GM23338 (cell line): ENCODE results near the gene RAB44. TPM values are rescaled to one million over a fixed set of nuclear protein-coding genes. Genes with fewer than 3 reads are reported as not detected.
A peak's percentile ranks its signal among the peaks of the same experiment; 100 is the strongest.

Source experiments
- ATAC-seq: fragments of 200-7000 bp; cut with Tn5 transposase; 3 replicates; pipeline ENCODE4 v1.9.1; 2020
- DNase-seq: peaks from one replicate; pipeline ENCODE4 v3.0.0-alpha.2; 2015; ENCODE audit warnings: low spot score
- H2AFZ ChIP-seq: fragments of 200-600 bp; sonication (generic); 2 replicates; pipeline ENCODE4 v1.8.0; 2016; ENCODE audit warnings: antibody characterized with exemption, mild to moderate bottlenecking, moderate library complexity
- H3F3A ChIP-seq: fragments of 200-600 bp; sonication (generic); replicated peaks from 2 replicates; pipeline ENCODE4 v1.8.0; 2017; ENCODE audit warnings: antibody characterized with exemption, mixed run types, low read depth
- H3K27ac ChIP-seq: fragments of 200-600 bp; sonication (generic); 2 replicates; pipeline ENCODE4 v1.6.1; 2016; ENCODE audit warnings: low read depth
- H3K27me3 ChIP-seq: fragments of 200-600 bp; sonication (generic); 2 replicates; pipeline ENCODE4 v1.8.0; 2016; ENCODE audit warnings: mild to moderate bottlenecking, mixed run types, moderate library complexity; ENCODE audit not compliant: insufficient read depth
- H3K36me3 ChIP-seq: fragments of 200-600 bp; sonication (generic); 2 replicates; pipeline ENCODE4 v1.8.0; 2016; ENCODE audit warnings: mild to moderate bottlenecking; ENCODE audit not compliant: insufficient read depth
- H3K4me1 ChIP-seq: fragments of 200-600 bp; sonication (generic); 2 replicates; pipeline ENCODE4 v1.8.0; 2016; ENCODE audit warnings: mild to moderate bottlenecking, moderate library complexity; ENCODE audit not compliant: insufficient read depth
- H3K4me2 ChIP-seq: fragments of 200-600 bp; sonication (generic); 2 replicates; pipeline ENCODE4 v1.7.1; 2017; ENCODE audit warnings: mixed run types
- H3K4me3 ChIP-seq: fragments of 200-600 bp; sonication (generic); 2 replicates; pipeline ENCODE4 v1.6.1; 2016; ENCODE audit warnings: mixed run types
- H3K79me2 ChIP-seq: fragments of 200-600 bp; sonication (generic); replicated peaks from 2 replicates; pipeline ENCODE4 v1.8.0; 2017; ENCODE audit warnings: mild to moderate bottlenecking; ENCODE audit not compliant: insufficient read depth
- H3K9me2 ChIP-seq: fragments of 200-600 bp; sonication (generic); 2 replicates; pipeline ENCODE4 v1.8.0; 2017; ENCODE audit not compliant: insufficient read depth
- H4K20me1 ChIP-seq: fragments of 200-600 bp; sonication (generic); replicated peaks from 2 replicates; pipeline ENCODE4 v1.8.0; 2017; ENCODE audit warnings: mild to moderate bottlenecking; ENCODE audit not compliant: insufficient read depth
- H3K27ac Mint-ChIP-seq: 2 replicates; pipeline ENCODE4 v1.8.0; 2020; ENCODE audit warnings: inconsistent platforms, mild to moderate bottlenecking, moderate library complexity, mixed read lengths
- H3K27me3 Mint-ChIP-seq: 3 replicates; pipeline ENCODE4 v1.8.0; 2022; ENCODE audit warnings: low read depth, mild to moderate bottlenecking, moderate library complexity, mixed read lengths, inconsistent platforms; ENCODE audit not compliant: insufficient read depth, poor library complexity
- H3K36me3 Mint-ChIP-seq: 3 replicates; pipeline ENCODE4 v1.8.0; 2021; ENCODE audit warnings: low read depth, mild to moderate bottlenecking, inconsistent platforms, moderate library complexity, mixed read lengths
- H3K4me1 Mint-ChIP-seq: 3 replicates; pipeline ENCODE4 v1.8.0; 2020; ENCODE audit warnings: mild to moderate bottlenecking, inconsistent platforms, mixed read lengths
- H3K4me3 Mint-ChIP-seq: 3 replicates; pipeline ENCODE4 v1.8.0; 2021; ENCODE audit warnings: moderate library complexity, mild to moderate bottlenecking, inconsistent platforms, mixed read lengths
- H3K9me3 Mint-ChIP-seq: 3 replicates; pipeline ENCODE4 v1.8.0; 2020; ENCODE audit warnings: moderate library complexity, mild to moderate bottlenecking, inconsistent platforms, mixed read lengths
- CREB1 ChIP-seq: fragments of 250-450 bp; sonication (Bioruptor Pico); IDR thresholded peaks from 2 replicates; pipeline ENCODE4 v1.5.0; 2020; ENCODE audit warnings: low read depth, mild to moderate bottlenecking, moderate library complexity
- EZH2 ChIP-seq: fragments of 200-600 bp; sonication (generic); IDR thresholded peaks from one replicate; pipeline ENCODE4 v1.8.0; 2017; ENCODE audit warnings: antibody characterized with exemption, mild to moderate bottlenecking, low read depth; ENCODE audit not compliant: unreplicated experiment
- EZH2phosphoT487 ChIP-seq: fragments of 200-600 bp; sonication (generic); IDR thresholded peaks from one replicate; pipeline ENCODE4 v1.8.1; 2018; ENCODE audit warnings: antibody characterized with exemption; ENCODE audit not compliant: unreplicated experiment
- NANOG ChIP-seq: IDR thresholded peaks from 2 replicates; pipeline ENCODE4 v1.6.1; 2016; ENCODE audit warnings: antibody characterized with exemption, borderline replicate concordance
- POLR2AphosphoS5 ChIP-seq: IDR thresholded peaks from 2 replicates; pipeline ENCODE4 v1.6.1; 2016; ENCODE audit warnings: antibody characterized with exemption, low read depth
- STAT1 ChIP-seq: IDR thresholded peaks from one replicate; pipeline ENCODE4 v1.6.1; 2016; ENCODE audit warnings: antibody characterized with exemption; ENCODE audit not compliant: unreplicated experiment
- ZNF114 ChIP-seq: fragments of 250-450 bp; sonication (Bioruptor Pico); IDR thresholded peaks from 2 replicates; pipeline ENCODE4 v1.5.0; 2020; ENCODE audit warnings: mild to moderate bottlenecking, moderate library complexity
- ZNF331 ChIP-seq: fragments of 250-450 bp; sonication (Bioruptor Pico); IDR thresholded peaks from 2 replicates; pipeline ENCODE4 v1.5.0; 2020; ENCODE audit warnings: low read depth, mild to moderate bottlenecking, moderate library complexity
- polyA plus RNA-seq: library from polyadenylated mRNA; unstranded; fragments of >200 nt; fragmentation: Nextera tagmentation; extraction: Ambion mirVana; gene quantifications from 2 replicates; pipeline ENCODE4 v1.2.1, GENCODE V29; 2016
- total RNA-seq: library from RNA; depleted of rRNA; stranded (reverse); fragments of >200 nt; shearing (Covaris generic); gene quantifications from 2 replicates; pipeline ENCODE4 v1.2.3, GENCODE V29; 2014
- TF ChIP-seq, protein P1 (sequence below): fragments of 250-450 bp; sonication (Bioruptor Pico); IDR thresholded peaks from 2 replicates; pipeline ENCODE4 v1.5.0; 2020; ENCODE audit warnings: mild to moderate bottlenecking, moderate library complexity
- TF ChIP-seq, protein P2 (sequence below), 2 experiments: fragments of 200-600 bp in 1 of 2; sonication (generic) in 1 of 2; conservative IDR thresholded peaks; 2 replicates each; pipeline versions ENCODE4 v1.5.1 to v1.6.1; 2016 to 2017; ENCODE audit warnings: antibody characterized with exemption in 2 of 2, low read depth in 2 of 2, mild to moderate bottlenecking in 2 of 2, moderate library complexity in 1 of 2
- TF ChIP-seq, protein P3 (sequence below): IDR thresholded peaks from one replicate; pipeline ENCODE4 v1.6.1; 2018; ENCODE audit warnings: antibody characterized with exemption; ENCODE audit not compliant: unreplicated experiment

Gene RAB44
- total and polyA plus RNA-seq, 2 experiments from 2014 or later, result not detected

DNA sequence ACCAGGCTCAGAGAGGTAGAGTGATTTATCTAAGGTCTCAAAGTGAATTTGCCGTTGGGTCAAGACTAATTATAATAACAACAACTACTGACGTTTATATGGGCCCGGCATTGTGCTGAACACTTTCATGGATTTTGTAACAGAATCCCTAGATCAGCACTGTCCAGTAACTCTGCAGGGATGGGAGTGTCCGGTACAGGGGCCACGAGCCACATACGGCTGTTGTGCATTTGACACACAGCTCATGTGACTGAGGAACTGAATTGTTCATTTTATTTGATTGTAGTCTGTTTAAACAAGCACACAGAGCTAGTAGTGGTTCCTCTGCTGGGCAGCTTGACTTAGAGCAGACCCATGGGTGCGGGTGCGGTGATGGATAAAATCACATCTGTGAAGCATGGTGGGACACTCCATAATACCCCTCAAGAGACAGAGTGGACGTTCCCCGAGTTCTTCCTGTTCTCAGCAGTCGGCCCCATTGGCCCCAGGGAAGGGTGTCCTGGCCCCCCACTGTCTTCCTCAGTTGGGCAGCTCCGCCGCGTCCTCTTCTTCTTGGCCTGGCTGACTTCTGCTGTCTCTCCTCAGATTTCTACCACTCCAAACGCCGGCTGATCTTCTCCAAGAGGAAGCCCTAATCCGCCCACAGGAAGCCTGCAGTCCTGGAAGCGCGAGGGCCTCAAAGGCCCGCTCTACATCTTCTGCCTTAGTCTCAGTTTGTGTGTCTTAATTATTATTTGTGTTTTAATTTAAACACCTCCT, 12.3 kb upstream of the RAB44 start (continued):
- TF ChIP-seq, protein P1, sequence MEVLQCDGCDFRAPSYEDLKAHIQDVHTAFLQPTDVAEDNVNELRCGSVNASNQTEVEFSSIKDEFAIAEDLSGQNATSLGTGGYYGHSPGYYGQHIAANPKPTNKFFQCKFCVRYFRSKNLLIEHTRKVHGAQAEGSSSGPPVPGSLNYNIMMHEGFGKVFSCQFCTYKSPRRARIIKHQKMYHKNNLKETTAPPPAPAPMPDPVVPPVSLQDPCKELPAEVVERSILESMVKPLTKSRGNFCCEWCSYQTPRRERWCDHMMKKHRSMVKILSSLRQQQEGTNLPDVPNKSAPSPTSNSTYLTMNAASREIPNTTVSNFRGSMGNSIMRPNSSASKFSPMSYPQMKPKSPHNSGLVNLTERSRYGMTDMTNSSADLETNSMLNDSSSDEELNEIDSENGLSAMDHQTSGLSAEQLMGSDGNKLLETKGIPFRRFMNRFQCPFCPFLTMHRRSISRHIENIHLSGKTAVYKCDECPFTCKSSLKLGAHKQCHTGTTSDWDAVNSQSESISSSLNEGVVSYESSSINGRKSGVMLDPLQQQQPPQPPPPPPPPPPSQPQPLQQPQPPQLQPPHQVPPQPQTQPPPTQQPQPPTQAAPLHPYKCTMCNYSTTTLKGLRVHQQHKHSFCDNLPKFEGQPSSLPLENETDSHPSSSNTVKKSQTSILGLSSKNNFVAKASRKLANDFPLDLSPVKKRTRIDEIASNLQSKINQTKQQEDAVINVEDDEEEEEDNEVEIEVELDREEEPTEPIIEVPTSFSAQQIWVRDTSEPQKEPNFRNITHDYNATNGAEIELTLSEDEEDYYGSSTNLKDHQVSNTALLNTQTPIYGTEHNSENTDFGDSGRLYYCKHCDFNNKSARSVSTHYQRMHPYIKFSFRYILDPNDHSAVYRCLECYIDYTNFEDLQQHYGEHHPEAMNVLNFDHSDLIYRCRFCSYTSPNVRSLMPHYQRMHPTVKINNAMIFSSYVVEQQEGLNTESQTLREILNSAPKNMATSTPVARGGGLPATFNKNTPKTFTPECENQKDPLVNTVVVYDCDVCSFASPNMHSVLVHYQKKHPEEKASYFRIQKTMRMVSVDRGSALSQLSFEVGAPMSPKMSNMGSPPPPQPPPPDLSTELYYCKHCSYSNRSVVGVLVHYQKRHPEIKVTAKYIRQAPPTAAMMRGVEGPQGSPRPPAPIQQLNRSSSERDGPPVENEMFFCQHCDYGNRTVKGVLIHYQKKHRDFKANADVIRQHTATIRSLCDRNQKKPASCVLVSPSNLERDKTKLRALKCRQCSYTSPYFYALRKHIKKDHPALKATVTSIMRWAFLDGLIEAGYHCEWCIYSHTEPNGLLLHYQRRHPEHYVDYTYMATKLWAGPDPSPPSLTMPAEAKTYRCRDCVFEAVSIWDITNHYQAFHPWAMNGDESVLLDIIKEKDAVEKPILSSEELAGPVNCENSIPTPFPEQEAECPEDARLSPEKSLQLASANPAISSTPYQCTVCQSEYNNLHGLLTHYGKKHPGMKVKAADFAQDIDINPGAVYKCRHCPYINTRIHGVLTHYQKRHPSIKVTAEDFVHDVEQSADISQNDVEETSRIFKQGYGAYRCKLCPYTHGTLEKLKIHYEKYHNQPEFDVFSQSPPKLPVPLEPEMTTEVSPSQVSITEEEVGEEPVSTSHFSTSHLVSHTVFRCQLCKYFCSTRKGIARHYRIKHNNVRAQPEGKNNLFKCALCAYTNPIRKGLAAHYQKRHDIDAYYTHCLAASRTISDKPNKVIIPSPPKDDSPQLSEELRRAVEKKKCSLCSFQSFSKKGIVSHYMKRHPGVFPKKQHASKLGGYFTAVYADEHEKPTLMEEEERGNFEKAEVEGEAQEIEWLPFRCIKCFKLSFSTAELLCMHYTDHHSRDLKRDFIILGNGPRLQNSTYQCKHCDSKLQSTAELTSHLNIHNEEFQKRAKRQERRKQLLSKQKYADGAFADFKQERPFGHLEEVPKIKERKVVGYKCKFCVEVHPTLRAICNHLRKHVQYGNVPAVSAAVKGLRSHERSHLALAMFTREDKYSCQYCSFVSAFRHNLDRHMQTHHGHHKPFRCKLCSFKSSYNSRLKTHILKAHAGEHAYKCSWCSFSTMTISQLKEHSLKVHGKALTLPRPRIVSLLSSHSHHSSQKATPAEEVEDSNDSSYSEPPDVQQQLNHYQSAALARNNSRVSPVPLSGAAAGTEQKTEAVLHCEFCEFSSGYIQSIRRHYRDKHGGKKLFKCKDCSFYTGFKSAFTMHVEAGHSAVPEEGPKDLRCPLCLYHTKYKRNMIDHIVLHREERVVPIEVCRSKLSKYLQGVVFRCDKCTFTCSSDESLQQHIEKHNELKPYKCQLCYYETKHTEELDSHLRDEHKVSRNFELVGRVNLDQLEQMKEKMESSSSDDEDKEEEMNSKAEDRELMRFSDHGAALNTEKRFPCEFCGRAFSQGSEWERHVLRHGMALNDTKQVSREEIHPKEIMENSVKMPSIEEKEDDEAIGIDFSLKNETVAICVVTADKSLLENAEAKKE, result no peak

DNA sequence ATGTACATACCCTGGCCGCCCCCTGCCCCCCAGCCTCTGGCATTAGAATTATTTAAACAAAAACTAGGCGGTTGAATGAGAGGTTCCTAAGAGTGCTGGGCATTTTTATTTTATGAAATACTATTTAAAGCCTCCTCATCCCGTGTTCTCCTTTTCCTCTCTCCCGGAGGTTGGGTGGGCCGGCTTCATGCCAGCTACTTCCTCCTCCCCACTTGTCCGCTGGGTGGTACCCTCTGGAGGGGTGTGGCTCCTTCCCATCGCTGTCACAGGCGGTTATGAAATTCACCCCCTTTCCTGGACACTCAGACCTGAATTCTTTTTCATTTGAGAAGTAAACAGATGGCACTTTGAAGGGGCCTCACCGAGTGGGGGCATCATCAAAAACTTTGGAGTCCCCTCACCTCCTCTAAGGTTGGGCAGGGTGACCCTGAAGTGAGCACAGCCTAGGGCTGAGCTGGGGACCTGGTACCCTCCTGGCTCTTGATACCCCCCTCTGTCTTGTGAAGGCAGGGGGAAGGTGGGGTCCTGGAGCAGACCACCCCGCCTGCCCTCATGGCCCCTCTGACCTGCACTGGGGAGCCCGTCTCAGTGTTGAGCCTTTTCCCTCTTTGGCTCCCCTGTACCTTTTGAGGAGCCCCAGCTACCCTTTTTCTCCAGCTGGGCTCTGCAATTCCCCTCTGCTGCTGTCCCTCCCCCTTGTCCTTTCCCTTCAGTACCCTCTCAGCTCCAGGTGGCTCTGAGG, 11.5 kb upstream of the RAB44 start:
- Histone ChIP-seq H2AFZ (no peak overlapping the region), H3K4me1 (peaks cover 12% of the 10 kb centered on the region), H3K4me2 (no peak overlapping the region), H3K79me2 (peaks cover 24% of the 10 kb centered on the region), H3K27ac (no peak overlapping the region), H3K27me3 (no peaks in the 10 kb centered on the region), H3F3A (no peaks in the 10 kb centered on the region), H3K36me3 (peaks cover 17% of the 10 kb centered on the region; the same call in 1 of the 2 replicates), H4K20me1 (no peaks in the 10 kb centered on the region; the same call in none of the 2 replicates), H3K9me2 (no peaks in the 10 kb centered on the region), H3K4me3 (no peak overlapping the region)
- DNase-seq, result no peak
- Mint-ChIP-seq H3K27ac (peak overlapping the region; percentile 36; the same call in 1 of the 2 replicates), H3K27me3 (peaks cover 8% of the 10 kb centered on the region), H3K4me1 (peaks cover 12% of the 10 kb centered on the region), H3K9me3 (no peaks in the 10 kb centered on the region), H3K4me3 (no peak overlapping the region), H3K36me3 (peaks cover 34% of the 10 kb centered on the region)
- ATAC-seq, result no peak
- no peak for TF ChIP-seq ZNF114
- TF ChIP-seq, protein P2, sequence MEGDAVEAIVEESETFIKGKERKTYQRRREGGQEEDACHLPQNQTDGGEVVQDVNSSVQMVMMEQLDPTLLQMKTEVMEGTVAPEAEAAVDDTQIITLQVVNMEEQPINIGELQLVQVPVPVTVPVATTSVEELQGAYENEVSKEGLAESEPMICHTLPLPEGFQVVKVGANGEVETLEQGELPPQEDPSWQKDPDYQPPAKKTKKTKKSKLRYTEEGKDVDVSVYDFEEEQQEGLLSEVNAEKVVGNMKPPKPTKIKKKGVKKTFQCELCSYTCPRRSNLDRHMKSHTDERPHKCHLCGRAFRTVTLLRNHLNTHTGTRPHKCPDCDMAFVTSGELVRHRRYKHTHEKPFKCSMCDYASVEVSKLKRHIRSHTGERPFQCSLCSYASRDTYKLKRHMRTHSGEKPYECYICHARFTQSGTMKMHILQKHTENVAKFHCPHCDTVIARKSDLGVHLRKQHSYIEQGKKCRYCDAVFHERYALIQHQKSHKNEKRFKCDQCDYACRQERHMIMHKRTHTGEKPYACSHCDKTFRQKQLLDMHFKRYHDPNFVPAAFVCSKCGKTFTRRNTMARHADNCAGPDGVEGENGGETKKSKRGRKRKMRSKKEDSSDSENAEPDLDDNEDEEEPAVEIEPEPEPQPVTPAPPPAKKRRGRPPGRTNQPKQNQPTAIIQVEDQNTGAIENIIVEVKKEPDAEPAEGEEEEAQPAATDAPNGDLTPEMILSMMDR (conservative IDR thresholded peaks at IDR 0.05; ENCODE audit: low read depth in 2 of 2), result no peak
- no peak for TF ChIP-seq CREB1
- TF ChIP-seq ZNF331 (CRISPR knock-in tag), result no peak
- no peak for TF ChIP-seq EZH2
- no peak for TF ChIP-seq NANOG
- TF ChIP-seq STAT1, result no peak
- TF ChIP-seq, protein P3, sequence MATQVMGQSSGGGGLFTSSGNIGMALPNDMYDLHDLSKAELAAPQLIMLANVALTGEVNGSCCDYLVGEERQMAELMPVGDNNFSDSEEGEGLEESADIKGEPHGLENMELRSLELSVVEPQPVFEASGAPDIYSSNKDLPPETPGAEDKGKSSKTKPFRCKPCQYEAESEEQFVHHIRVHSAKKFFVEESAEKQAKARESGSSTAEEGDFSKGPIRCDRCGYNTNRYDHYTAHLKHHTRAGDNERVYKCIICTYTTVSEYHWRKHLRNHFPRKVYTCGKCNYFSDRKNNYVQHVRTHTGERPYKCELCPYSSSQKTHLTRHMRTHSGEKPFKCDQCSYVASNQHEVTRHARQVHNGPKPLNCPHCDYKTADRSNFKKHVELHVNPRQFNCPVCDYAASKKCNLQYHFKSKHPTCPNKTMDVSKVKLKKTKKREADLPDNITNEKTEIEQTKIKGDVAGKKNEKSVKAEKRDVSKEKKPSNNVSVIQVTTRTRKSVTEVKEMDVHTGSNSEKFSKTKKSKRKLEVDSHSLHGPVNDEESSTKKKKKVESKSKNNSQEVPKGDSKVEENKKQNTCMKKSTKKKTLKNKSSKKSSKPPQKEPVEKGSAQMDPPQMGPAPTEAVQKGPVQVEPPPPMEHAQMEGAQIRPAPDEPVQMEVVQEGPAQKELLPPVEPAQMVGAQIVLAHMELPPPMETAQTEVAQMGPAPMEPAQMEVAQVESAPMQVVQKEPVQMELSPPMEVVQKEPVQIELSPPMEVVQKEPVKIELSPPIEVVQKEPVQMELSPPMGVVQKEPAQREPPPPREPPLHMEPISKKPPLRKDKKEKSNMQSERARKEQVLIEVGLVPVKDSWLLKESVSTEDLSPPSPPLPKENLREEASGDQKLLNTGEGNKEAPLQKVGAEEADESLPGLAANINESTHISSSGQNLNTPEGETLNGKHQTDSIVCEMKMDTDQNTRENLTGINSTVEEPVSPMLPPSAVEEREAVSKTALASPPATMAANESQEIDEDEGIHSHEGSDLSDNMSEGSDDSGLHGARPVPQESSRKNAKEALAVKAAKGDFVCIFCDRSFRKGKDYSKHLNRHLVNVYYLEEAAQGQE, result no peak
- TF ChIP-seq POLR2AphosphoS5, result no peak
- TF ChIP-seq EZH2phosphoT487, result no peak
